HepG2 (cell line): ENCODE data around the gene C5AR2. TPM values are rescaled to one million over a fixed set of nuclear protein-coding genes. Genes with fewer than 3 reads are reported as not detected.
A peak's percentile ranks its signal among the peaks of the same experiment; 100 is the strongest.

Source experiments
- ATAC-seq: fragments of 200-7000 bp; cut with Tn5 transposase; 3 replicates; pipeline ENCODE4 v1.9.1; 2020; ENCODE audit warnings: mild to moderate bottlenecking, moderate library complexity
- BruUV-seq: library from RNA; stranded (reverse); fragments of 400-500 nt; replicated peaks from 2 replicates; lab custom pipeline; 2021; lab: Mats Ljungman, UMichigan
- CTCF ChIA-PET: fragments of 300-600 bp; formaldehyde crosslinking; extraction: SDS; loops from one replicate; lab custom pipeline; 2021; ENCODE audit warnings: low total read pairs, inconsistent platforms, low intra/inter-chr PET ratio; lab: Yijun Ruan, JAX
- POLR2A ChIA-PET: fragments of 350-600 bp; sonication (Branson Sonifier 250); formaldehyde crosslinking; loops from one replicate; lab custom pipeline; 2020; ENCODE audit warnings: antibody characterized with exemption, inconsistent platforms; lab: Yijun Ruan, JAX
- DNase-seq: peaks from one replicate; pipeline ENCODE4 v3.0.0-alpha.2; 2015; ENCODE audit warnings: low spot score
- FAIRE-seq: peaks from 3 replicates; lab custom pipeline; 2011; peaks lifted over from hg19 to GRCh38; lab: Jason Lieb, UNC
- H2AFZ ChIP-seq: one replicate; pipeline ENCODE4 v1.6.1; 2011; ENCODE audit warnings: low read length, inconsistent platforms
- H3K27ac ChIP-seq: fragments of 300-600 bp; 3 replicates; pipeline ENCODE4 v1.8.0; 2011; ENCODE audit warnings: mixed run types, mild to moderate bottlenecking, mixed read lengths, low read length, inconsistent platforms; ENCODE audit not compliant: insufficient read depth; ENCODE audit errors: extremely low read length
- H3K27me3 ChIP-seq, 2 experiments: fragments of 200-600 bp in 1 of 2; 2 replicates in 1 of 2; 3 replicates in 1 of 2; pipeline versions ENCODE4 v1.6.0 to v1.8.0; 2011; ENCODE audit warnings: low read length in 2 of 2, mild to moderate bottlenecking in 2 of 2, moderate library complexity in 2 of 2, inconsistent platforms in 1 of 2; ENCODE audit not compliant: insufficient read depth in 2 of 2, control insufficient read depth in 1 of 2
- H3K36me3 ChIP-seq, 2 experiments: fragments of 200-600 bp in 1 of 2; replicated peaks in 1 of 2; 2 replicates in 1 of 2; 3 replicates in 1 of 2; pipeline versions ENCODE4 v1.5.1 to v1.8.0; 2011; ENCODE audit warnings: low read length in 2 of 2, inconsistent platforms in 1 of 2; ENCODE audit not compliant: insufficient read depth in 2 of 2, control insufficient read depth in 1 of 2
- H3K4me1 ChIP-seq: 2 replicates; pipeline ENCODE4 v1.5.1; 2012; ENCODE audit warnings: low read length, inconsistent platforms; ENCODE audit not compliant: insufficient read depth
- H3K4me2 ChIP-seq: 2 replicates; pipeline ENCODE4 v1.6.0; 2011; ENCODE audit warnings: low read depth, low read length, inconsistent platforms
- H3K4me3 ChIP-seq, 3 experiments: fragments of 200-600 bp in 1 of 3; sonication (generic), shearing (Covaris generic) in 1 of 3; replicated peaks in 1 of 3; 2 replicates each; pipeline ENCODE4 v1.5.1; 2011 to 2016; ENCODE audit warnings: low read length in 3 of 3, inconsistent platforms in 2 of 3, low read depth in 2 of 3, mild to moderate bottlenecking in 2 of 3, control low read depth in 1 of 3, mixed read lengths in 1 of 3; ENCODE audit not compliant: insufficient read depth in 1 of 3
- H3K79me2 ChIP-seq: one replicate; pipeline ENCODE4 v1.6.1; 2011; ENCODE audit warnings: low read length, inconsistent platforms; ENCODE audit not compliant: insufficient read depth
- H3K9ac ChIP-seq: 2 replicates; pipeline ENCODE4 v1.6.0; 2011; ENCODE audit warnings: mild to moderate bottlenecking, low read depth, low read length, inconsistent platforms; ENCODE audit not compliant: insufficient read depth
- H3K9me3 ChIP-seq: 2 replicates; pipeline ENCODE4 v1.5.1; 2012; ENCODE audit warnings: mild to moderate bottlenecking, low read length
- H4K20me1 ChIP-seq: 2 replicates; pipeline ENCODE4 v1.6.0; 2011; ENCODE audit warnings: inconsistent platforms, mild to moderate bottlenecking, low read length, moderate library complexity; ENCODE audit not compliant: insufficient read depth
- AFF4 ChIP-seq: sonication (generic); formaldehyde crosslinking; IDR thresholded peaks from 2 replicates; pipeline ENCODE4 v1.4.0; 2020; ENCODE audit warnings: missing genetic modification reagents
- ARID5B ChIP-seq: IDR thresholded peaks from 2 replicates; pipeline ENCODE4 v1.4.0; 2020; ENCODE audit warnings: mild to moderate bottlenecking, missing genetic modification reagents
- ATF4 ChIP-seq, 2 experiments: fragments of 450-650 bp in 1 of 2; sonication (generic) in 1 of 2; formaldehyde crosslinking; IDR thresholded peaks; 2 replicates each; pipeline versions ENCODE4 v1.5.0 to v1.8.0; 2020 to 2022; ENCODE audit warnings: mild to moderate bottlenecking in 1 of 2, missing genetic modification reagents in 1 of 2
- CEBPB ChIP-seq: IDR thresholded peaks from 2 replicates; pipeline ENCODE4 v1.6.1; 2011; ENCODE audit warnings: low read depth, low read length, improper control_type of control experiment, borderline replicate concordance
- CEBPG ChIP-seq: IDR thresholded peaks from 2 replicates; pipeline ENCODE4 v1.6.1; 2016
- ELF3 ChIP-seq: IDR thresholded peaks from 2 replicates; pipeline ENCODE4 v1.6.1; 2016; ENCODE audit warnings: missing genetic modification reagents, missing compliant biosample characterization
- FOXA1 ChIP-seq, 2 experiments: fragments of 450-650 bp in 1 of 2; sonication (generic) in 1 of 2; formaldehyde crosslinking in 1 of 2; IDR thresholded peaks; 2 replicates each; pipeline versions ENCODE4 v1.4.0 to v1.6.1; 2016 to 2020; ENCODE audit warnings: missing genetic modification reagents in 1 of 2
- FOXO1 ChIP-seq: sonication (generic); formaldehyde crosslinking; IDR thresholded peaks from 2 replicates; pipeline ENCODE4 v1.4.0; 2020; ENCODE audit warnings: missing genetic modification reagents
- GABPA ChIP-seq, 2 experiments: IDR thresholded peaks; 2 replicates each; pipeline ENCODE4 v1.6.1; 2011 to 2016; ENCODE audit warnings: low read depth in 2 of 2, low read length in 1 of 2, missing biosample characterization in 1 of 2, missing genetic modification characterization in 1 of 2
- MAZ ChIP-seq, 2 experiments: sonication (generic) in 1 of 2; formaldehyde crosslinking in 1 of 2; IDR thresholded peaks; 2 replicates each; pipeline versions ENCODE4 v1.5.0 to v1.6.1; 2012 to 2020; ENCODE audit warnings: low read depth in 2 of 2, mild to moderate bottlenecking in 2 of 2, borderline replicate concordance in 1 of 2, improper control_type of control experiment in 1 of 2, low read length in 1 of 2, missing genetic modification reagents in 1 of 2, moderate library complexity in 1 of 2
- MED1 ChIP-seq: sonication (generic); formaldehyde crosslinking; IDR thresholded peaks from 2 replicates; pipeline ENCODE4 v1.4.0; 2020; ENCODE audit warnings: missing genetic modification reagents
- NFRKB ChIP-seq: fragments of 450-650 bp; IDR thresholded peaks from 2 replicates; pipeline ENCODE4 v1.6.1; 2017
- PPARG ChIP-seq: conservative IDR thresholded peaks from 2 replicates; pipeline ENCODE4 v1.6.1; 2016; ENCODE audit warnings: missing biosample characterization, missing genetic modification reagents
- SMC3 ChIP-seq: IDR thresholded peaks from 2 replicates; pipeline ENCODE4 v1.6.1; 2011; ENCODE audit warnings: low read length, improper control_type of control experiment
- ZKSCAN8 ChIP-seq: IDR thresholded peaks from 2 replicates; pipeline ENCODE4 v1.6.1; 2016; ENCODE audit warnings: borderline replicate concordance, missing genetic modification reagents, missing compliant biosample characterization
- ZNF747 ChIP-seq: sonication (generic); formaldehyde crosslinking; IDR thresholded peaks from 2 replicates; pipeline ENCODE4 v1.8.1; 2023; ENCODE audit warnings: missing genetic modification reagents, mild to moderate bottlenecking, borderline replicate concordance
- WGBS: methylation state at CpG from one replicate; pipeline ENCODE4 v1.1.6; 2017; ENCODE audit warnings: low lambda C conversion rate; 5-methylcytosine and 5-hydroxymethylcytosine counted together
- in situ Hi-C: cut with HindIII; loops from 2 replicates; pipeline ENCODE4 v1.10.0; 2017; ENCODE audit warnings: low pct_unique_long_range_greater_than_20kb; ENCODE audit not compliant: extremely low pct_ligation_motif_present
- intact Hi-C: fragments of 100-400 bp; cut with micrococcal nuclease; formaldehyde crosslinking; loops from one replicate; pipeline ENCODE4 v1.10.0; 2022; ENCODE audit not compliant: unreplicated experiment
- polyA plus RNA-seq, 8 experiments: library from polyadenylated mRNA; depleted of rRNA in 3 of 8; stranded (reverse) in 7 of 8; unstranded in 1 of 8; fragments of >200 nt; fragmentation: Illumina TruSeq in 4 of 8; extraction: Trizol in 4 of 8; gene quantifications; 2 replicates each; pipeline versions ENCODE4 v1.2.1 to v1.2.3, GENCODE V29; 2011 to 2016; ENCODE audit warnings: low read depth in 4 of 8, missing spikeins in 1 of 8, mixed read lengths in 1 of 8; ENCODE audit not compliant: insufficient read depth in 1 of 8
- total RNA-seq, 5 experiments: library from RNA; depleted of rRNA; stranded (reverse); fragments of >200 nt; fragmentation: Illumina TruSeq; extraction: Trizol; gene quantifications; 2 replicates each; pipeline ENCODE4 v1.2.3, GENCODE V29; 2016; ENCODE audit warnings: low read depth in 1 of 5

Gene C5AR2
- total and polyA plus RNA-seq, 2 of the 13 experiments (the other 11 are each of a cell fraction or from before 2014, with no cell fraction given): 0.09 to 0.24 TPM

DNA sequence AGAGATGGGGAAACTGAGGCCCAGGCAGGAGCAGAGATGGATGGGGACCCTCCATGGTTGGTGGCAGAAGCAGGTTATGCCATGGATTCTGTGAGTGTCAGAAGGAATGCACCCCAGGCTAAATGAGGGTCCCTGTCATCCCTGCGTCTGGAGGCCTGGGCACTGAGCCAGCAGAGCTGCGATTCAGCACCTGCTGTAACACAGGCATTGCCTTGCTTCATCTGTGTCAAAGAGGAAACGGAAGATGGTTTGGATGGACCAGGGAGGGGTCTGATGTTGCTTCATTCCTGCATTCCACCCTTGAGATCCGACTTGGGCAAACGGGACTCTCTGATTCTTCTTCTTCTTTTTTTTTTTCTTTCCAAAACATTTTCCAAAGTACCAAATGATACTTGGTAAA lies 21.2 kb upstream of the C5AR2 start:
- H2AFZ ChIP-seq: no peak overlapping the region
- WGBS: 1% methylated on average over 3 of the region's 5 CpGs
- H3K79me2 ChIP-seq: no peaks in the 10 kb centered on the region
- ATAC-seq: no peak
- no peak overlapping the region for H3K4me3 ChIP-seq
- H4K20me1 ChIP-seq: no peaks in the 10 kb centered on the region
- H3K9me3 ChIP-seq: no peaks in the 10 kb centered on the region
- peaks cover 62% of the 10 kb centered on the region for H3K4me1 ChIP-seq
- CTCF ChIA-PET: no interaction called here
- POLR2A ChIA-PET: interaction anchor here (1.0 kb wide), 1 partner anchor 38 kb away, joined by 5 read pairs; the partner anchor contains the start of gene DHX34
- H3K9ac ChIP-seq: no peak overlapping the region
- H3K27me3 ChIP-seq: 0 out of 5 replicates have a peak, but pooled peaks cover 0 to 1% of the 10 kb centered on the region in 2 experiments
- FAIRE-seq: no peak
- no peaks in the 10 kb centered on the region for H3K36me3 ChIP-seq
- in situ Hi-C loops (no loop called here), intact Hi-C loops (no loop called here)
- BruUV-seq: no TSS peak
- H3K27ac ChIP-seq: no peak overlapping the region
- peak overlapping the region; percentile 13; the same call in 1 of the 2 replicates for H3K4me2 ChIP-seq
- DNase-seq: peak; percentile 36
- TF ChIP-seq ARID5B (peak; percentile 22; the same call in 1 of the 2 replicates), ZNF747 (CRISPR knock-in tag) (no peak), CEBPG (peak; percentile 90), PPARG (CRISPR knock-in tag) (0 out of 2 replicates have a peak, but pooled peaks have one; percentile 41), CEBPB (peak; percentile 91), MAZ (IDR thresholded peaks at IDR 0.05; ENCODE audit: borderline replicate concordance, low read depth, low read length) (no peak), MAZ (CRISPR knock-in tag; IDR thresholded peaks at IDR 0.05; ENCODE audit: low read depth) (0 out of 2 replicates have a peak, but pooled peaks have one; percentile 38), SMC3 (peak; percentile 11; the same call in 1 of the 2 replicates), ATF4 (CRISPR knock-in tag; IDR thresholded peaks at IDR 0.05) (peak in 1 of 2 experiments; percentile 99; a peak in 2 of 4 replicates), MED1 (peak; percentile 36; the same call in 1 of the 2 replicates), FOXO1 (CRISPR knock-in tag) (no peak), ZKSCAN8 (no peak), GABPA (IDR thresholded peaks at IDR 0.05; ENCODE audit: low read depth, low read length) (no peak), GABPA (CRISPR knock-in tag; IDR thresholded peaks at IDR 0.05; ENCODE audit: low read depth) (peak; percentile 59), FOXA1 (IDR thresholded peaks at IDR 0.05) (no peak), FOXA1 (CRISPR knock-in tag; IDR thresholded peaks at IDR 0.05) (no peak; the same call in 1 of the 2 replicates), AFF4 (CRISPR knock-in tag) (no peak), ELF3 (CRISPR knock-in tag) (peak; percentile 61), NFRKB (no peak)
